ENCODE data around the gene GPR160. TPM values are rescaled to one million over a fixed set of nuclear protein-coding genes. Genes with fewer than 3 reads are reported as not detected.

The GPR160 gene
- total and polyA plus RNA-seq, 4 donors, result 16.9 to 23.3 (median 20.7) TPM

GRCh38 chr3:170085396-170085795 lies 47.6 kb downstream of the GPR160 start:
- DNase-seq (no peak), ATAC-seq (ENCODE audit: insufficient read depth, low FRiP score) (no peak)
- Histone ChIP-seq H3K9ac (ENCODE audit: insufficient read depth in 1 of 2, low read length in 2 of 2) (no peak overlapping the region), H3K9me3 (ENCODE audit: control insufficient read depth in 4 of 4, insufficient read depth in 3 of 4, low read length in 3 of 4) (no peaks in the 10 kb centered on the region), H3K36me3 (ENCODE audit: control insufficient read depth in 4 of 4, insufficient read depth in 4 of 4, low read length in 4 of 4) (peaks cover 2 to 10% (median 4%) of the 10 kb centered on the region in 4 donors), H3K27ac (ENCODE audit: low read depth in 1 of 2, low read length in 1 of 2) (no peak overlapping the region), H3K4me1 (ENCODE audit: control insufficient read depth in 5 of 5, insufficient read depth in 5 of 5, low read length in 5 of 5) (peaks cover 0 to 3% (median 0%) of the 10 kb centered on the region in 5 donors), H3K4me3 (no peak overlapping the region), H3K27me3 (ENCODE audit: control insufficient read depth in 3 of 3, insufficient read depth in 3 of 3, low read length in 2 of 3) (no peaks in the 10 kb centered on the region)
- no peak for TF ChIP-seq CTCF (IDR thresholded peaks at IDR 0.05; ENCODE audit: control extremely low read depth, extremely low read depth)
- WGBS, 2 donors, result 93 to 97% methylated on average over 6 of the region's 6 CpGs

GRCh38 chr3:170089862-170090600 lies 52.2 kb downstream of the GPR160 start:
- no peak overlapping the region for H3K27ac ChIP-seq (ENCODE audit: low read depth in 1 of 2, low read length in 1 of 2)
- peaks cover 0 to 14% (median 5%) of the 10 kb centered on the region in 4 donors for H3K36me3 ChIP-seq (ENCODE audit: control insufficient read depth in 4 of 4, insufficient read depth in 4 of 4, low read length in 4 of 4)
- WGBS, 2 donors, result 78 to 83% methylated on average over 3 of the region's 3 CpGs
- DNase-seq (peak in 1 of 3 donors; percentile 30), ATAC-seq (ENCODE audit: insufficient read depth, low FRiP score) (no peak)
- H3K4me1 ChIP-seq (ENCODE audit: control insufficient read depth in 5 of 5, insufficient read depth in 5 of 5, low read length in 5 of 5), result peaks cover 0 to 3% (median 0%) of the 10 kb centered on the region in 5 donors
- H3K4me3 ChIP-seq, result no peak overlapping the region
- TF ChIP-seq CTCF (IDR thresholded peaks at IDR 0.05; ENCODE audit: control extremely low read depth, extremely low read depth), result no peak
- H3K27me3 ChIP-seq (ENCODE audit: control insufficient read depth in 3 of 3, insufficient read depth in 3 of 3, low read length in 2 of 3), result no peaks in the 10 kb centered on the region
- no peaks in the 10 kb centered on the region for H3K9me3 ChIP-seq (ENCODE audit: control insufficient read depth in 4 of 4, insufficient read depth in 3 of 4, low read length in 3 of 4)
- no peak overlapping the region for H3K9ac ChIP-seq (ENCODE audit: insufficient read depth in 1 of 2, low read length in 2 of 2)

GRCh38 chr3:170090601-170090981 lies 52.8 kb downstream of the GPR160 start:
- Histone ChIP-seq H3K9ac (ENCODE audit: insufficient read depth in 1 of 2, low read length in 2 of 2) (no peak overlapping the region), H3K4me1 (ENCODE audit: control insufficient read depth in 5 of 5, insufficient read depth in 5 of 5, low read length in 5 of 5) (peaks cover 0 to 3% (median 0%) of the 10 kb centered on the region in 5 donors), H3K9me3 (ENCODE audit: control insufficient read depth in 4 of 4, insufficient read depth in 3 of 4, low read length in 3 of 4) (no peaks in the 10 kb centered on the region), H3K36me3 (ENCODE audit: control insufficient read depth in 4 of 4, insufficient read depth in 4 of 4, low read length in 4 of 4) (peaks cover 0 to 19% (median 4%) of the 10 kb centered on the region in 4 donors), H3K27ac (ENCODE audit: low read depth in 1 of 2, low read length in 1 of 2) (no peak overlapping the region), H3K4me3 (no peak overlapping the region), H3K27me3 (ENCODE audit: control insufficient read depth in 3 of 3, insufficient read depth in 3 of 3, low read length in 2 of 3) (no peaks in the 10 kb centered on the region)
- no peak for TF ChIP-seq CTCF (IDR thresholded peaks at IDR 0.05; ENCODE audit: control extremely low read depth, extremely low read depth)
- DNase-seq, result no peak
- no peak for ATAC-seq (ENCODE audit: insufficient read depth, low FRiP score)
